PC-9 (cell line): ENCODE measurements around the gene DUSP11. TPM values are rescaled to one million over a fixed set of nuclear protein-coding genes. Genes with fewer than 3 reads are reported as not detected.
"Not testable (repeated sequence)": the region's sequence is repeated elsewhere in the genome, so short reads cannot be mapped to it uniquely, and the experiment has no call there.

Source experiments
- BruUV-seq: library from RNA; stranded (reverse); fragments of 400-500 nt; replicated peaks from 2 replicates; lab custom pipeline; 2021; lab: Mats Ljungman, UMichigan
- CTCF ChIA-PET: fragments of 300-600 bp; sonication (Branson Sonifier 250); formaldehyde crosslinking; loops from one replicate; lab custom pipeline; 2022; ENCODE audit warnings: antibody characterized with exemption; lab: Charles Lee
- POLR2A ChIA-PET: fragments of 300-600 bp; sonication (Branson Sonifier 250); formaldehyde crosslinking; loops from one replicate; lab custom pipeline; 2022; ENCODE audit warnings: antibody characterized with exemption; ENCODE audit not compliant: unreplicated experiment; lab: Charles Lee
- DNase-seq, 2 experiments: peaks; one replicate each; pipeline versions ENCODE4 v3.0.0 to v3.0.0-alpha.2; 2015 to 2022; ENCODE audit warnings: mixed read lengths in 1 of 2
- H2AFZ ChIP-seq: fragments of 200-600 bp; sonication (generic); 2 replicates; pipeline ENCODE4 v1.8.1; 2017; ENCODE audit warnings: antibody characterized with exemption
- H3F3A ChIP-seq: fragments of 200-600 bp; sonication (generic); 2 replicates; pipeline ENCODE4 v1.8.1; 2017; ENCODE audit warnings: antibody characterized with exemption, mild to moderate bottlenecking, low read depth; ENCODE audit not compliant: insufficient read depth
- H3K27ac ChIP-seq: fragments of 200-600 bp; sonication (generic); 2 replicates; pipeline ENCODE4 v1.6.1; 2016; ENCODE audit warnings: mixed run types
- H3K27me3 ChIP-seq: fragments of 200-600 bp; sonication (generic); 2 replicates; pipeline ENCODE4 v1.6.1; 2016; ENCODE audit warnings: low read depth, mixed run types; ENCODE audit not compliant: insufficient read depth
- H3K36me3 ChIP-seq: fragments of 200-600 bp; sonication (generic); 2 replicates; pipeline ENCODE4 v1.6.1; 2016; ENCODE audit warnings: low read depth, mixed run types
- H3K4me1 ChIP-seq: fragments of 200-600 bp; sonication (generic); replicated peaks from 2 replicates; pipeline ENCODE4 v1.6.1; 2016; ENCODE audit warnings: mixed run types; ENCODE audit not compliant: insufficient read depth
- H3K4me2 ChIP-seq: fragments of 200-600 bp; sonication (generic); 2 replicates; pipeline ENCODE4 v1.6.1; 2017; ENCODE audit warnings: mixed run types
- H3K4me3 ChIP-seq: fragments of 200-600 bp; sonication (generic); 2 replicates; pipeline ENCODE4 v1.6.1; 2016; ENCODE audit warnings: mixed run types
- H3K79me2 ChIP-seq: fragments of 200-600 bp; sonication (generic); 2 replicates; pipeline ENCODE4 v1.6.1; 2017; ENCODE audit warnings: low read depth, mixed run types
- H3K9me2 ChIP-seq: fragments of 200-600 bp; sonication (generic); 2 replicates; pipeline ENCODE4 v1.8.1; 2017; ENCODE audit warnings: mild to moderate bottlenecking; ENCODE audit not compliant: insufficient read depth
- H3K9me3 ChIP-seq: fragments of 200-600 bp; sonication (generic); 2 replicates; pipeline ENCODE4 v1.8.1; 2016; ENCODE audit warnings: low read depth; ENCODE audit not compliant: insufficient read depth
- H4K20me1 ChIP-seq: fragments of 200-600 bp; sonication (generic); 2 replicates; pipeline ENCODE4 v1.8.1; 2017; ENCODE audit not compliant: insufficient read depth
- EZH2 ChIP-seq: fragments of 200-600 bp; sonication (generic); IDR thresholded peaks from 2 replicates; pipeline ENCODE4 v1.8.0; 2017; ENCODE audit warnings: antibody characterized with exemption, low read depth
- intact Hi-C: fragments of 100-400 bp; cut with micrococcal nuclease; formaldehyde crosslinking; loops from one replicate; pipeline ENCODE4 v1.10.0; 2022; ENCODE audit not compliant: unreplicated experiment
- total RNA-seq: library from RNA; stranded (reverse); gene quantifications from 2 replicates; pipeline ENCODE4 v1.2.3, GENCODE V29; 2021
- TF ChIP-seq, protein P1 (sequence below): fragments of 200-600 bp; sonication (generic); conservative IDR thresholded peaks from 2 replicates; pipeline ENCODE4 v1.6.1; 2017; ENCODE audit warnings: mixed run types, antibody characterized with exemption, mild to moderate bottlenecking, moderate library complexity

DUSP11 gene
- total RNA-seq, 1 experiment from 2014 or later: 24.1 TPM

DNA sequence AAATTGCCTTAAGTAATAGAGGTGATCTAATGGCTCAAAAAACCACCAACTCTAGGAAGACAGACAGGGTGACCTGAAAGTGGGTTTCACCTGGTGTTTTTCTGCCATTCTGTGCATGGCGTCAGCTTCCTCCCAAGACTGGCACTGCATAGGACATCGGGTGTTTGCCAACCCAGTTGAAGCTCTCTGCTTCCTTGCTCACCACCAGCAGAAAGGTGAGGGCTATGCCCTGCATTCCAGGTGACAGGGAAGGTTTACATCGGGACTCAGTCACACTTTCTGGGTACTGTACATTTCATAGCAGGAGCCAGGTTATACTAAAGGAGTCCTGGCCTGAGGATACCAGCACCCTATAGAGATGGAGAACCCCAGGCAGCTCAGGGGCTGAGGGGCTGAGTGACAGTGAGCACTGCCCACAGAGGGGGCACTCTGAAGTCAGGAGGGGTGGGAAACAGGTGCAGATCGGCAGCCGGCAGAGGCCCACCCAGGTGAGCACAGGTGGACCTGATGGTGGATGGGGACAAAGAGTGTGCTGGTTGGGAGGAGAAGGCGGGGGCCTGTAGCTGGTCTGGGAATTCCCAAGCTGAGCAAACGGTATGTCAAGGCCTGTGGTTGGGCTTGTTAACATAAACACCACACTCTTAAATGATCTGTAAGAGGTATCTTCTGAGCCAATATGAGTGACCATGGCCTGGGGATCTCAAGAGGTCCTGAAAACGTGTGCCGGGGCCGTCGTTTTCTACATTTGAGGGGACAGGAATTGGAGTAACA is 60.9 kb downstream of the DUSP11 start:
- intact Hi-C loops: no loop called here
- H3K4me1 ChIP-seq: no peaks in the 10 kb centered on the region
- H3K4me3 ChIP-seq: no peak overlapping the region
- H3K27me3 ChIP-seq: peaks cover 56% of the 10 kb centered on the region
- no peaks in the 10 kb centered on the region for H4K20me1 ChIP-seq
- no peaks in the 10 kb centered on the region for H3K79me2 ChIP-seq
- CTCF ChIA-PET: no interaction called here
- 0 out of 2 replicates have a peak, but pooled peaks cover 9% of the 10 kb centered on the region for H3K9me3 ChIP-seq
- H3K36me3 ChIP-seq: no peaks in the 10 kb centered on the region
- H3K4me2 ChIP-seq: no peak overlapping the region
- H2AFZ ChIP-seq: no peak overlapping the region
- BruUV-seq: no TSS peak
- POLR2A ChIA-PET: no interaction called here
- no peak for TF ChIP-seq EZH2
- TF ChIP-seq, protein P1, sequence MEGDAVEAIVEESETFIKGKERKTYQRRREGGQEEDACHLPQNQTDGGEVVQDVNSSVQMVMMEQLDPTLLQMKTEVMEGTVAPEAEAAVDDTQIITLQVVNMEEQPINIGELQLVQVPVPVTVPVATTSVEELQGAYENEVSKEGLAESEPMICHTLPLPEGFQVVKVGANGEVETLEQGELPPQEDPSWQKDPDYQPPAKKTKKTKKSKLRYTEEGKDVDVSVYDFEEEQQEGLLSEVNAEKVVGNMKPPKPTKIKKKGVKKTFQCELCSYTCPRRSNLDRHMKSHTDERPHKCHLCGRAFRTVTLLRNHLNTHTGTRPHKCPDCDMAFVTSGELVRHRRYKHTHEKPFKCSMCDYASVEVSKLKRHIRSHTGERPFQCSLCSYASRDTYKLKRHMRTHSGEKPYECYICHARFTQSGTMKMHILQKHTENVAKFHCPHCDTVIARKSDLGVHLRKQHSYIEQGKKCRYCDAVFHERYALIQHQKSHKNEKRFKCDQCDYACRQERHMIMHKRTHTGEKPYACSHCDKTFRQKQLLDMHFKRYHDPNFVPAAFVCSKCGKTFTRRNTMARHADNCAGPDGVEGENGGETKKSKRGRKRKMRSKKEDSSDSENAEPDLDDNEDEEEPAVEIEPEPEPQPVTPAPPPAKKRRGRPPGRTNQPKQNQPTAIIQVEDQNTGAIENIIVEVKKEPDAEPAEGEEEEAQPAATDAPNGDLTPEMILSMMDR: no peak
- no peak overlapping the region for H3K27ac ChIP-seq
- H3K9me2 ChIP-seq: no peaks in the 10 kb centered on the region
- H3F3A ChIP-seq: no peaks in the 10 kb centered on the region
- DNase-seq: no peak

DNA sequence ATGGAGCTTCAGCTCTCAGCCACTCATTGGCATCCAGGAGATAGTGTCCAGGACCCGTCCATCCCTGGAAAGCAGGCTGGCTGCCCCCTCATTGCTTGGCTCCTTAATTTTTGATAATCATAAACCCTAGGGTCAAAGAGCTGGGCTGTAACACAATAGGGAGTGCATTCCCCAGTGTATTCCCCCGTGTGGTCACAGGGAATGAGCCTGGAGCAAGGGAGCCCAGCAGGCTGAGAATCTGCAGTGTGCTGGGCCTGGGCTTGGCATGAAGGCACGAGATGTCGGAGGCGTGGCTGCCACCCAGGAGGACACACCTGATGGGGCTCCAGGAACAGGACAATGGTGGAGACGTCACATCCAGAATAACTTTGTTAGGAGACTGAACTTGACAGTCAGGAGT is 61.5 kb downstream of the DUSP11 start:
- TF ChIP-seq, protein P1: no peak
- TF ChIP-seq EZH2: no peak
- no peaks in the 10 kb centered on the region for H3K9me2 ChIP-seq
- H3K4me2 ChIP-seq: no peak overlapping the region
- H2AFZ ChIP-seq: no peak overlapping the region
- no peaks in the 10 kb centered on the region for H3F3A ChIP-seq
- H3K4me3 ChIP-seq: no peak overlapping the region
- intact Hi-C loops: no loop called here
- no peak for DNase-seq
- ChIA-PET POLR2A (no interaction called here), CTCF (no interaction called here)
- peaks cover 56% of the 10 kb centered on the region for H3K27me3 ChIP-seq
- H3K4me1 ChIP-seq: no peaks in the 10 kb centered on the region
- H4K20me1 ChIP-seq: no peaks in the 10 kb centered on the region
- H3K9me3 ChIP-seq: 0 out of 2 replicates have a peak, but pooled peaks cover 9% of the 10 kb centered on the region
- no peaks in the 10 kb centered on the region for H3K79me2 ChIP-seq
- no peak overlapping the region for H3K27ac ChIP-seq
- no peaks in the 10 kb centered on the region for H3K36me3 ChIP-seq
- BruUV-seq: no TSS peak

DNA sequence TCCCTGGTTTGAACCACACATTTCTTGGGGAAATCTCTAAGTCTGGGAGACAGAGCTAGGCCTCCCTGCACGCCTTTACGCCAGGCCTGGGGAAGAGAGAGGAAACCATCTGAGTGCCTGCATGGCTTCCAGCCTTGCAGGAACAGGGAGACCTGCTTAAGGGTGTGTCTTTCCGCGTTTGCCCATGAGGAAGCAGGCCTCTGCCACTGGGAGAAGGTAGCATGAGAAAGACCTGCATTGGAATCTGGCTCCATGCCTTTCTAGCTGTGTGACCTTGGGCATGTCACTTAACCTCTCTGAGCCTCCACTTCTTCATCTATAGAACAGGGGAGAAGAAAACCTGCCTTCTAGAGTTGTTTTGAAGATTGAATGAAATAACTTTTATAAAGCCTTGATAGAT is 62.2 kb downstream of the DUSP11 start:
- H4K20me1 ChIP-seq, intact Hi-C loops, DNase-seq, H3F3A ChIP-seq, H3K4me1 ChIP-seq, H3K27ac ChIP-seq, H3K9me3 ChIP-seq, CTCF ChIA-PET, H2AFZ ChIP-seq, H3K4me3 ChIP-seq, H3K4me2 ChIP-seq, H3K9me2 ChIP-seq, BruUV-seq, POLR2A ChIA-PET, H3K36me3 ChIP-seq, H3K79me2 ChIP-seq: not testable (repeated sequence)
- peaks cover 59% of the 10 kb centered on the region for H3K27me3 ChIP-seq

DNA sequence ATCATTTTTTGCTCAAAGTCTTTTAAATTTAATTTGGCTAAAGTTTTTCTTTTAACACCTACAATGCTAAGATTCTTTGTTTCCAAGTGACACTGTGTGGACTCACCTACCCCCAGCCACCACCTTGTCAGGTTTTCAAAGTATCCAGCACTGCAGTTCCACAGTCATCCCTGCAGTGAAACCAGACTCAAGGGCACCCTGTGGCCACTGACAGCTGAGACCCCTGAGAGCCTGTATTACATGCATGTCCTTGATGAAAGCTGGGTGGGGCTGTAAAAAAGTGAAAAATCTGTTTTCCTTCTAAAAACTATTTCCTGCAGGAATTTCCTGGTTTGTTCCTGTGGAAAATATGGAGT is 62.7 kb downstream of the DUSP11 start:
- no peak overlapping the region for H3K4me2 ChIP-seq
- no peaks in the 10 kb centered on the region for H3K9me2 ChIP-seq
- no peaks in the 10 kb centered on the region for H3F3A ChIP-seq
- peaks cover 63% of the 10 kb centered on the region for H3K27me3 ChIP-seq
- TF ChIP-seq, protein P1: no peak
- TF ChIP-seq EZH2: no peak
- no peaks in the 10 kb centered on the region for H4K20me1 ChIP-seq
- BruUV-seq: no TSS peak
- no peaks in the 10 kb centered on the region for H3K79me2 ChIP-seq
- 0 out of 2 replicates have a peak, but pooled peaks cover 9% of the 10 kb centered on the region for H3K9me3 ChIP-seq
- no peak for DNase-seq
- no peak overlapping the region for H3K27ac ChIP-seq
- intact Hi-C loops: no loop called here
- H2AFZ ChIP-seq: no peak overlapping the region
- POLR2A ChIA-PET: no interaction called here
- no peaks in the 10 kb centered on the region for H3K36me3 ChIP-seq
- H3K4me3 ChIP-seq: no peak overlapping the region
- H3K4me1 ChIP-seq: no peaks in the 10 kb centered on the region
- CTCF ChIA-PET: no interaction called here
